ENCODE data around the gene RBM34. TPM values are rescaled to one million over a fixed set of nuclear protein-coding genes. Genes with fewer than 3 reads are reported as not detected.
A peak's percentile ranks its signal among the peaks of the same experiment; 100 is the strongest.

Gene RBM34
- polyA plus RNA-seq, 10 donors = 49.2 to 66.8 (median 59.0) TPM

DNA sequence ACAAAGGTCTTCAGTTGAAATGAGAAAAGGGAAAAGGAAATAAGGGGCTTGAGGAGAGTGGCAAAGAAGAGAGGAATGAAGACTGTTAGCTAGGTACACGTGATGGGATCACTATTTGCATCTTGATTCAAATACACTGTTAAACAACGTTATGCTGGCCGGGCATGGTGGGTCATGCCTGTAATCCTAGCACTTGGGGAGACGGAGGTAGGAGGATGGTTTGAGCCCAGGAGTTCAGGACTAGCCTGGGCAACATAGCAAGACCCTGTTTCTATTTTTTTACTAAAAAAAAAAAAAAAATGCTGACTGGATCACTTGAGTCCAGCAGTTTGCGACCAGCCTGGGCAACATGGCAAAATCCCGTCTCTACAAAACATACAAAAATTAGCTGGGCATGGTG is 2.4 kb downstream of the RBM34 start:
- DNase-seq = no peak

DNA sequence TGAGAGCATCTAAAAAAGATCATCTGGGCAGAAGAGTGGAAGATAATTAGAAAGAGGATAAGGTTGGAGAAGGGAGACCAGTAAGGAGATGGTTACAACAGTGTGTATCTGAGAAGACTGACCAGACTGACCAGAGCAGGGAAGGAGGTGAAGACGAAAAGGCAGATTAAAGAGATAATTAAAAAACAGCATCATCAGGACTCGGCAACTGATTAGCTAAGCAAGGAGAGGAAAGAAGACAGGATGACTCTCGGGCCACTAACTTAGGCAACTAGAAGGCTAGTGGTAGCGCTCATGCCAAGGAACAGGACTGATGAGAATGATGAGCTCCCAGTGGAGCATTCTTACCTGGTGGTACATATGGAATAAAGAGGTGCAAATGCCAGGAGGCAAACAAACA is 3.9 kb downstream of the RBM34 start:
- no peak for DNase-seq

DNA sequence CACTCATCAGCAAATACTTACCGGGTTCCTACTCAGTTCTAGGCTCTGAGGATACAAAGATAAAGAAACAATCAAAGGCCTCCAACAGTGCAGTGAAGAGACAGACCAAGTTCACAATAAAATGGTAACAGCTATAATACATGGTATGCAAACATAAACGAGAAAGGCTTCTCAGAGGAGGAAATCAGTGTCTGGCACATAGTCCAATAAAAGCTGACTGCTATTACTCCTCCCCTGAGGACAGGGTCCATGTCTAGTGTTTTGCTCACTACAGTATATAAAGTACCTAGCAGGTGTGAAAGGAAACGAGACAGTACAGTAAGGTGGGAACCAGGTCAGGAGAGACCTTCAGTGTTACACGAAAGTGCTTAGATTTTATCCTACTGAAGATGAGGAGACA is 4.3 kb downstream of the RBM34 start:
- DNase-seq = no peak

DNA sequence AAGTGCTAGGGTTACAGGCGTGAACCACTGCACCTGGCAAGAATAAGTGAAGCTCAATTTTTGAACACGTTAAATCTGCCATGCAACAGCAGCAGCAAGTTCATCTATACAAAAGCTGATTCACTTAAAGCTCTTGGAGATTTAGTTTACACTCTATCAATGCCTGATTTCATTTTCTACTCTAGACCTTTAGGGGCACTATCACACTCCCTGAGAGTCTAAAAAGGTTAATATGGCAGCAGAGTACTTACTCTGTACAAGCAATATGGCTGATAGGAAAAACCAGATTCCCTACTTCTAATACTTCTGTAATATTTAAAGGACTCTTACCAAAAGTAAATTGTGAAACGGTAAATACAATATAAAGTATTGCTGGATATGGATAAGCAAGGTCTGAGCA is 4.8 kb downstream of the RBM34 start:
- DNase-seq = no peak

DNA sequence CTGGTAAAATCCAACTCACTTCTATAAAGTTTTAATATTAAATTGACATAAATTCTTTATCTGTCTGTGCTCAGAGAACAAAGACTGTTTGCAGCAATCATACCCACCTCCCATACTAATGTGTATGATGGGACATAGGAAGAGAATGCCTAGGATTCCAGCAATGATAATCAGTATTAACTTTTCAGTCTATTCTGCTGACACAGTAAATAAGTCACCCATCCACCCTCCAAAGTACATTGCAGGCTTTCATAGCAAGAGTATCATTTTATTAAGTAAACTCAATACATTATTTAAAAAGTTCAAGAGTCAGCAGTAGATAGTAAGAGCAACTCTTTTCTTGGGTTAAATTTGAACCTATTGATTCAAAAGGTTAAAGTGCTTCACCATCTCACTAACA is 8.8 kb downstream of the RBM34 start:
- no peak for DNase-seq

DNA sequence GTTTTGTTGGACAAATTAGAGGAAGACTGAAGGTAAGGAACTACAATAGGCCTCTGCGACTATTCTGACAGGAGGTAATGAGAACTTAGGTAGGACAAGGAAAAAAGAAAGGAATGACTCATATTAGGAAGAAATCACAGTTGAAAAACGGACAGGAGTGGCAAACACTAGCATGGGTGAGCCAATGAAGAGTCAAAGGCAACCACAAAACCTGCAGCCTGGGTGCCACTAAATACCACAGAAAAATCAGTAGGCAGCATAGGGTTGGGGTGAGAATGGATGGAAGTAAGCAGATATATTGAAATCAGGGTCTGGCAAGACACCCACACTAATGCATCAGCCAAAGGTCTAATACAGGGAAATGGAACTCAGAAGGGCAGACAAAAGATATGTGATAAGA is 10.0 kb downstream of the RBM34 start:
- no peak for DNase-seq

DNA sequence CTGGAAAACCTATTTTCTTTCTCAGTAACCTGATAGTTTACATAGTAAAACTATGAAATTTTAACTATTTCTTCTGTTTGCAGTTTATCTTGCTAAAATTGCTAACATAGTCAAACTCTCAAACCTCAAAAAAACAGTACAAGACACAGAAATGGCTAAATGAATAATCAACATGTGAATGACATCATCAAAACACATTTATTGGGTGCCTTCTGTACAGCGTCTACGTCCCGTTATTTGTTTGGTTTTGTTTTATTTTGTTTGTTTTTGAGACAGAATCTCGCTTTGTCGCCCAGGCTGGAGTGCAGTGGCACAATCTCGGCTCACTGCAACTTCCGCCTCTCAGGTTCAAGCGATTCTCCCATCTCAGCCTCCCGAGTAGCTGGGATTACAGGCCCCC is 11.2 kb downstream of the RBM34 start:
- no peak for DNase-seq

DNA sequence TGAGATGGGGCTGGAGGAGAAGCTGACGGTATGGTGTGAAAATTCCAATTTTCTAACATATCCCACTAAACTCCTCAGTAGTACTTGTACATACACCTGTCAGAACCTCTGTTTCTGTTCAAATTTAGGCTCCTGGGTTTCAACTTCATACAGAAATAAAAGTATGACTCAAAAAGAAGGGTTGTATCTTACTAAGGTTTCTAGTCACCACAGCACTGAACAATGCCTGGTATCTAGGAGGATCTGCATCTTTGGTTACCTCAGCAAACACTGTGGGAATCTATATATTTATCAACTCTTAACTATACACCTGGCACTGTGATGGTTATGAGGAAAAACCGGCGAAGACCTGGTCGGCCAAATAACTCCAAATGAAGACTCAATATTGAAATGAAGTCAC is 13.8 kb downstream of the RBM34 start:
- DNase-seq = no peak

DNA sequence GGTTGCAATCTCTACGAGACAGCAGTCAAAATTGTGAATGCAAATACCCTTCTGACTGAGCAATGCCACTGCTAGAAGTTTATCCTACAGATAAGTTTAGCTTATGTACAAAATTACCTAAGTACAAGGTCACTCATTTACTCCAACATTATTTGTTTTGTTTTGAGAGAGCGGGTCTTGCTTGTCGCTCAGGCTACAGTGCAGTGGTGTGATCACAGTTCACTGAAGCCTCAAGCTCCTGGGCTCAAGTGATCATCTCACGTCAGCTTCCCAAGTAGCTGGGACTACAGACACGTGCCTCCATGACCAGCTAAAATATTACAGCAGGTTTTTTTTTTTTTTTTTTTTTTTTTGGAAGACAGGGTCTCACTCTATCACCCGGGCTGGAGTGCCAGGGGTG is 15.4 kb downstream of the RBM34 start:
- no peak for DNase-seq

DNA sequence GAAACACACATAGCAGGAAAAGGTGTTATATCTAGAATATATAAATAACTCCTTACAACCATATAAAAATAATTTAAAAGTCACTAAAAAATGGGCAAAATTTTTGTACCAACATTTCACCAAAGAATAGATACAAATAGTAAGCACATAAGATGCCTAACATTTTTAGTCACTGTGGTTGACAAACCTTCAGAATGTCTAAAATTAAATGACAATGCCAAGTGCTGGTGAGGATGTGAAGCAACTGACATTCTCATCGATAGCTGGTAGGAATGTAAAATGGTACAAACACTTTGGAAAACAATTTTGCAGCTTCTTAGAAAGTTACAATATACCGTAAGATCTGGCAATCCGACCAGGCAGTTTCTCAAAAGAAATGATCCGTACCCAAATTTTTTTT is 18.1 kb downstream of the RBM34 start:
- no peak for DNase-seq

DNA sequence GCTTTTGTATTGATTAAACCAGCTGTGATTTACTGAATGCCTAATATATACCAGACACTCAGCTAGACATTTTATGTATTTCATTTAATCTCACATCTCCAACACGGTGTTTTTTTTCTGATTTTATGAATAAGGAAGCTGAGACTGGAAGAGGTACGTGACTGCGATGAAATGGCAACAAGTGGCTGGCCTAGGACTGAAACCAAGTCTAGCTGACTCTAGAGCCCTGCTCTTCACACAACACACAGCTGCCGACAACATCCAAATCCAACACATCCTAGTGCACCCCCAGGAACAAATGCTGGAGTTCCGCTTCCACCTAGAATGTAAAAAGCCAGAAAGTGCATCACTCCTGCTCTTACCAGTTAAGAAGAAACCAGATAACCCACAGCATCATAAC is 21.7 kb downstream of the RBM34 start:
- no peak for DNase-seq

DNA sequence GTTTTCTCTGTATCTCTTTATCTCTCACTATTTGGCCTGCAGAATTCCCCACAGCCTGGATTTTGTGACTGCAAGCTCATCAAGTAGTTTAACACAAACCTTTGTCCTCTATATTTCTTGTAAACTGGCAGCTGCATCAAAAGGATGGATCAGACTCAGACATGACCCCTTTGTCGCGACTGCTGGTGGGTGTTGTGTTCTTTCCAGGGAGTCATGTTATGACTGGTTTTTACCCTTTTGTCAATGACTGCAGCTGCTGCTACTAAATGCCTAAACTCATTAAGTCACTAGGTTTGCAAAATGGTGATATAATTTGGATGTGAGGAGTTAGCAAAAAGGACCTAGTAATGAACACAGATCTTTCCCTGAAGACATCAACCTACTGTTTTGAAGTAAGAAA is 22.2 kb downstream of the RBM34 start:
- DNase-seq = no peak

DNA sequence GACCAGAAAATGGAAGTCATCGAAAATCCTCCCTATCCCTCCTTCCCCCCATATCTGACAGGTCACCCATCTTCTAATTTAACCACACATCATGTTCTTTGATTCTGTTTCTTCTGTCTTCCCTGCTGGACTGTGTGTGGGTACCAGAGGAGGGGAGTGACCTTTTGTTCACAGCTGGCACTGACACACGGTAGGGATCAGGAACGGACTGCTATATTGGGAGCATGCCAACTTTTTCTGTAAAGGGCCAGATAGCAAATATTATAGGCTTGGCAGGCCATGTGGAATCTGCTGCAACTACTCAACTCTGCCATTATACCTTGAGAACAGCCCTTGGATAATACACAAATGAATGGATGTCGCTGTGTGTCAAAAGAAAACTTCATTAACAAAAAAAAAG is 24.9 kb downstream of the RBM34 start:
- no peak for DNase-seq

DNA sequence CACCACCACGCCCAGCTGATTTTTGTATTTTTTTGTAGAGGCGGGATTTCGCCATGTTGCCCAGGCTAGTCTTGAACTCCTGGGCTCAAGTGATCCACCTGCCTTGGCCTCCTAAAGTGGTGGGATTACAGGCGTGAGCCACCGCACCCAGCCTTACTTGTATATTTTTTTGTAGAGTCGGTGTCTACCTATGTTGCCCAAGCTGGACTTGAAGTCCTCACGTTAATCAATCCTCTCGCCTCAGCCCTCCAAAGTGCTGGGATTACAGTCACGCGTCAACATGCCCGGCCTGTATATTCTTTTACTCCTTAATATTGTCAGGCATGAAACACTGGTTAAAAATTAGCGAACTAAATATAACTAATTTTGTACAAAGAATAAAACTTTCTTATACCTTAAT is 26.9 kb downstream of the RBM34 start:
- no peak for DNase-seq

DNA sequence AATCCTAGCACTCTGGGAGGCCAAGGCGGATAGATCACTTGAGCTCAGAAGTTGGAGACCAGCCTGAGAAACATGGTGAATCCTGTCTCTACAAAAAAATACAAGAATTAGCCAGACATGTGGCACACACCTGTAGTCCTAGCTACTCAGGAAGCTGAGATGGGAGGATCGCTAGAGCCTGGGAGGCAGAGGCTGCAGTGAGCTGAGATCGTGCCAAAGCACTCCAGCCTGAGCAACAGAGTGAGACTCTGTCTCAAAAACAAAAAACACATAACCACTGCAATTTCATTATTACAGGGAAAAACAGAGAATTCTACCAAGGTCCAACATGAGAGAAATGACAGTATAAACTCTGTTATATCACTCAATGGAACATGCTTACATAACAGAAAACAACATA is 28.0 kb downstream of the RBM34 start:
- no peak for DNase-seq

DNA sequence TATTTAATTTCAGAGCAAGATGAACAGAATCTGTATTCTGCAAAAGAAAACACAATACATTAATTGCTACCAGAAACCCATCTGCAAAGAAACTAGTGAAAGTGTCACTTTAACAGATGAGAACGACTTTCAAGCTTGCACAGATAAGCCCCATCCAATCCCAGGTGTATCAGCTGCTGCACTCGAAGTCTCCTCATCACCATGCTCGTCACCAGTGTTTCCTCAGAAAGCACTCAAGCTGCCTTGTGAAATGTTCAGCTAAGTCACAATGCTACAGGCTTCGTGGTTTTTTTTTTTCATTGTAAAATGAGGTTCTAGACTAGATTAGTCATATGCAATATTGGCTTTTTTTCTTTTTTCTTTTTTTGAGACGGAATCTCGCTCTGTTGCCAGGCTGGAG is 29.1 kb downstream of the RBM34 start:
- no peak for DNase-seq

DNA sequence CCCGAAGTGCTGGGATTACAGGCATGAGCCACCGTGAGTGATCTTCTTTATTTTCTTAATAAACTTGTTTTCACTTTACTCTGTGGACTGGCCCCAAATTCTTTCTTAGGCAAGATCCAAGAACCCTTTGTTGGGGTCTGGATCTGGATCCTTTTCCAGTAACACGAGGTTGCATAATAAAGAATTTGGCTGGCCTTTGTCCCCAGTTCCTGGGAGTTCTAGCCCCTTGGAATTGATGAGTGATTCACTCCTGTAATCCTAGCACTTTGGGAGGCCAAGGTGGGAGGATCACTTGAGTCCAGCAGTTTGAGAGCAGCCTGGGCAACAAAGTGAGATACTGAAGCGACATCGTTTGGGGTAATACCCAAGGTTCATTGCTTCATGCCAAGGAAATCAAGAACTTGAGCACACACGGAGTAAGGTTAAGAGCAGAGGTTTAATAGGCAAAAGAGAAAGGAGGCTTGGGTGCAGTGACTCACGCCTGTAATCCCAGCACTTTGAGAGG is 30.2 kb downstream of the RBM34 start:
- DNase-seq = no peak

DNA sequence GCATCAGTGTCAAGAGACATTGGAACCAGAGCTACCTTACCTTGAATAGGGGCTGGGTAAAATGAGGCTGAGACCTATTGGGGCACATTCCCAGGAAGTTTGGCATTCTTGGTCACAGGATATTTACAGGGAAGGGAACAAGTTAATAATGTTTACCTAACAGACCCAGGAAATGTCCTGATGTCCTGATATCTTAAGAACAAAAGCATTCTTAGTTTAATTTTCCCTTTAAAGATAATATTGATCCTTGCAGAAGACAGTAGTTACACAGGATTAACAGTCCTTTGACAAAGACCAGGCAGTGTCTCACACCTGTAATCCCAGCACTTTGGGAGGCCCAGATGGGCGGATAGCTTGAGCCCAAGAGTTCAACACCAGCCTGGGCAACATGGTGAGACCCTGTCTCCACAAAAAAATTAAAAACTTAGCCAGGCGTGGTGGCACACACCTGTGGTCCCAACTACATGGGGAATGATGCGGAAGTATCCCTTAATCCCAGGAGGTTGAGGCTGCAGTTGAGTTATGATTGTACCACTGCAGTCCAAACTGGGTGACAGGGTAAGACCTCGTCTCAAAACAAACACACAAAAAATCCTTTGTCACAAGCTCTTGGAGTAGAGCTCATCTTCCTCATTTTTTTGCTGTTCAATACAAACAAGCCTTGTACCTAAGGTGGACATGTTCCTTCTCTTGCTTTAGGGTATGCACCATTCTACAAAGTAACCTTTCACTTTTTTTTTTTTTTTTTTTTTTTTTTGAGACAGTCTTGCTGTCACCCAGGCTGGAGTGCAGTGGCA is 31.1 kb downstream of the RBM34 start:
- no peak for DNase-seq

DNA sequence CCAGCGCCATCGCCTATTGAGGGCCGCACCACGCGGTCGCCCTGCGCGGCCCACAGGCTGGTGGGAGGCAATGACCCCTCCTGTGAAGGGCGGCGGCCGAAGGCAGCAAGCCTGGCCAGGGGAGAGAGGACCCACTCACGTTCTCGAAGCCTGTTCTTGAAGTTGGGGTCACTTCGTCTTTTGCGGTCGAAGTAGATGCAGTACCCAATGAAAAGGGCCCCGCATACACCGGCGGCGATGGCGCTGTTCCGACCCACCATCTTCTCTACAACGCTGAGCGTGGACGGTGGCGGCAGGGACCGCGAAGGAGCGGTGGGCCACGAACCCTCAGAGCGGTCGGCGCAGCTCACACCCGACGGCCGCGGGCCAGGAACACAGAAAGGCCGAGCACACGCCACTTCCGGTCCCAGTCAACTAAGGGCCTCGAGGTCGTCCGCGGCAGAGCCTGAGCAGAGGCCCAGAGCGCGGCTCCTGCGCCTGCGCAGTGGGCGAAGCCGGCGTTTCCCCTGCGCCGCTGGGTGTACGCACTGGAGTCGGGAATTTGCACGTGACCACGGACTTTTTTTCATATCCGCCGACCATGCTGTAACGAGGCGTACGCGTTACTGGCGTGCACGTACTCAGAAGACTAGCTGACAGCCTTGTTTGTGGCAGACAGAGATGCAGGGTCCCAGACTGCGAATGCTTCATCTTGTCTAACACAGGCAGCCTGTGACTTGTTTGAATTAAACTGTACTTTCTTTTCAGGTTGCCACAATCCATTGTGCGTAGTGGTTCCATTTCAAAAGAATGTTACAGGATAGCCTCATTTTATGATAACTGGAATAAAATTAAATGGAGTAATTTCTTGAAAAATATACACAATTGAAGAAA is 32.4 kb downstream of the RBM34 start, which contains the start of gene TOMM20:
Gene TOMM20 (minus strand): TSS at position 382 of the 873 bp plus-strand sequence. CDS start 122 bp downstream, at position 260.
- peak; percentile 99 for DNase-seq

DNA sequence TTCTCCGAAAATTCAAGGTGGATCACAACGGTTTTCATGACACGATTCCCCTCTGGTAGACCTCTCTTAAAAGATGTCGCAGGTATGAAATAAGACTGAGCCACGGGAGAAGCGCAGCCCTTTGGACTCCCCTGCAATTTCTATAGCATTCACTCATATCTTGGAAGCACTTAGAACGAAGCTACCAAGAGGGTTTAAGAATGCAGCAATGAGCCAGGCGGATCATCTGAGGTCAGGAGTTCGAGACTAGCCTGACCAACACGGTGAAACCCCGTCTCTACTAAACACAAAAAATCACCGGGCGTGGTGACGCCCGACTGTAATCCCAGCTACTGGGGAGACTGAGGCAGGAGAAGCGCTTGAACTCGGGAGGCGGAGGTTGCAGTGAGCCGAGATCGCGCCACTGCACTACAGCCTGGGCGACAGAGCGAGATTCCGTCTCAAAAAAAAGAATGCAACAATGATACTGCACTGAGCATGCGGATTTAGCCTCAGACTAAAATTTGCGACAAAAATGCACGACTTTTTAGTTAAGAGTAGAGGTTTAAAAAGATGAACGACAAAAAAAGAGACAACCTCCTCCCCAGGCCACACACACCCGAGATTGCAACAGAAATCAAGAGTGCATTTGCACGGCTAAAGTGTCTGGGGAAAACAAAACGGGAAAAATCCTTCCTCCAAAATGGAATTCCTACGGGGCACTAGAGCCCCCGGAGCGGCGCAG is 33.2 kb downstream of the RBM34 start:
- peak in 1 of 3 donors; percentile 48 for DNase-seq

DNA sequence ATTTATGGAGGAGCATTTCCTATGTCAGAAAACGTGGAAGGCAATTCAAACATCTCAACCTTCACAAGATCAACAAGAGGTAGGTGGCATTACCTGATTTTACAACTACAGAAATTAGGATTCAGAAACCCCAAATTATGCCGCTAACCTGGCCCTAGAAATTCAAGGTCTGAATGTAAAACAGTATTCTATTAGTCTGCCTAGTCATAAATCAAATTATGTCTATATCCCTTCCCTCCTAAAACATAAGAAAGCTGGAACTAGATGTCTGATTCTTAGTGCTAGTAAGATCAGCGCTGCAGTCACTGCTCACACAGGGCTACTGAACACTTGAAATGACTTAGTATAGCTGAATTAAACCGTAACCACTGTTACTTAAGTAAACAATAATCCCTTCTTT is 33.8 kb downstream of the RBM34 start:
- DNase-seq = no peak

DNA sequence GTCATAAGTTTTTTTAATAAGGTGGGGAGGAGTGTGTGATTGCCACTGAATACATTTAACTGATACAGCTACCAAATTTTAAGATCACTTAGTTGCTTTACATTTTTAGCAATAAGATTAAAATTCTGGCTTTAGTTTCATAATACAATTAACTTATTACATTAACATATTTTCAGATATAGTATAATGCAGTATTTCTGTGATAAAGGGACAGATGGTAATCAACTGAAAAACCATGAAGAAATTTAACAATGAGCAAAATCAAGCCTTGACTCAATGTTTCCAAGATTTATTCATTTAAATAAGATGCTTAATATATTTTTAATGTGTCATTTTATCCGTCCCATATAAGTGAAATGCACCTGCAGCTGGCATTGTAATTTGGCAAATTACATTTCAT is 36.4 kb downstream of the RBM34 start:
- no peak for DNase-seq
